Stimulated activated CD8-positive, alpha-beta memory T cell treated with anti-CD3 and anti-CD28 coated beads, Interleukin-15, amount 100 ng/mL, for 24 hours (primary cell): ENCODE measurements around the gene WFDC11.

ENCODE experiments used
- DNase-seq: peaks from one replicate; pipeline ENCODE4 v3.0.0-alpha.2; 2020; ENCODE audit warnings: low read depth

The WFDC11 gene

DNA sequence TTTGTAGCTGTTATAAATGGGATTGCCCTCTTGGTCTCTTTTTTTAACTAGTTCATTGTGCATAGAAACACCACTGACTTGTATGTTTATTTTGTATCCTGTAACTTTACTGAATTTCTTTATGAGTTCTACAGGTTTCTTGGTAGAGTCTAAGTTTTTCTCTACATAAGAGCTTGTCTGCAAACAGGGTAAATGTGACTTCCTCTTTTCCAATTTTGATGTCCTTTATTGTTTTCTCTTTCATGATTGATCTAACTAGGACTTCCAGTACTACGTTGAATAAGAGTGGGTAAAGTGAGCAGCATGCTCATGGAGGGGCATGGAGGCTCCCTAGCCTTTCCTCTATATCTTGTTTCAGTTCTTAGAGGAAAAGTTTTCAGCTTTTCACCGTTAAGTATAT, 43.5 kb downstream of the WFDC11 start:
- DNase-seq: no peak

DNA sequence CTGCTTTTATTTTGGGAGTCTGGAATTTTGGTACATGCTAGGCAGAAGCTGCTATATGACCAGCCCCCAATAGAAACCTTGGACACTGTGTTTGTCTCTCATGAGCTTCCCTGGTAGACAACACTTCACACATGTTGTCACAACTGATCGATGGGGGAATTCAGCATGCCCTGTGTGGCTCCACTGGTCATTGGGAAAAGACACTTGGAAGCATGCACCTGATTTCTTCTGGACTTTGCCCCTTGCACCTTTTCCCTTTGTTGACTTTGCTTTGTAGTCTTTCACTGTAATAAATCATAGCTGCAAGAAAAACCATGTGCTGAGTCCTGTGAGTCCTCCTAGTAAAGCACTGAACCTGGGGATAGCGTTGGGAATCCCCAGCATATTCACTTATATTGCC, 48.4 kb downstream of the WFDC11 start:
- no peak for DNase-seq

DNA sequence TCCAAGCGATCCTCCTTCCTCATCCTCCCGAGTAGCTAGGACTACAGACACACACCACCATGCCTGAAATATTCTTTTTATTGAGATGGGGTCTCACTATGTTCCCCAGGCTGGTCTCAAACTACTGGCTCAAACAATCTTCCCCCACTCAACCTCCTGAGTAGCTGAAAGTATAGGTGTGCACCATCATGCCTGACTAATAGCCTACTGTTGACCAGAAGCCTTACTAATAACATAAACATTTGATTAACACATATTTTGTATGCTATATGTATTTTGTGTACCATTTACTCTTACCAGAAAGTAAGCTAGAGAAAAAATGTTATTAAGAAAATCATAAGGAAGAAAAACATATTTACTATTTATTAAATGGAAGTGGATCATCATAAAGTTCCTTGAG, 52.4 kb downstream of the WFDC11 start:
- no peak for DNase-seq

DNA sequence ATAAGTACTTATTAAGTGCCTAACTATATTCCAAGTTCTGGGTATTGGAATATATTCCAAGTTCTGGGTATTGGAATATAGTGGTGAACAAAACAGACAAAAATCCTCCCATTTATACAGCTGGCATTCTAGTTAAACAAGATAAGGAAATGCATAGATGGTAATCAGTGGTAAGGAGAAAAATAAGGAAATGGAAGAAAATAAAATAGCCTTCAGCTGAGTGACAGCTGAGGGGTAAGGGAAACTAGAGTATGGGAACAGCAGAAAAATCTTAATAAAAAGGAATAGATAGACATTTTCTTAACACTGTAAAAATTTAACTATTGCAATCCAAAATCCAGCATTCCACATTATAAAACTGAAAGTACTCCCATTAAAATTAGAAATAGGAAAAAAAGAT, 57.7 kb downstream of the WFDC11 start:
- no peak for DNase-seq

DNA sequence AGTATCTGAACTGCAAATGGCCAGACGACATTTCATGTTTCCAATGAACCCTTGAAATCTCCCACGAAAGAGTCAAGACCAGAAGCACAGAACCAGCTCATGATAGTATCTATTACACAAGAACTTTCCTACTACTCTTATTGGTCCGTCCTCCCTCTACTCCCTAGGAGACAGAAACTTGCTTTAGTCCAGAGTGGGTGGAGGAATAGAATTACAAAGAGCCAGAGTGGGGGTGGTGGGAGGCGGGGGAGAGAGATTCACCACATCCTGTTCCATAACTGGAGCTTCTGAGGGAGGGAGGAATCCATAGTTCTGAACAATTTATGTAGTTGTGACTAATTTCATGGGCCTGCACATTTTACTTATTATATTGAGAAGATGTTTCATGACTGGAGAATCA, 59.0 kb downstream of the WFDC11 start:
- DNase-seq: no peak

DNA sequence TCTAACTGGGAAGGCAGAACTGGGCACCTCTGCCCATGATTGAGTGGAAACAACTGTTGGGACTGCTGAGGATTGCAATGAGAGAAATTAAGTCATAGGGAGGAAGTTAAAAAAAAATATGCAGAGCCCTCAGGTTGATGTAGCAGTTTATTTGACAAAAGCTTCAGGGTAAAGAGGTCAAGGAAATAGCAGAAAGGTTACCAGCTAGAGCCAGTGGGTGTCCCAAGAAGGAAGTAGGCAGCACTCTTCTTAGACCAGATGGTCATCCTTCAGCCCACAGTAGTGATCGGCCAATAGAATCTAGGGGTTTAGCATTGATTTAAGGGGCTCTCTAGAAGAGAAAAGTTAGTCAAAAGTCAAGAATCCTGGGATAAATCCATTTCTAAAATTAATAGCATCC, 62.2 kb downstream of the WFDC11 start:
- no peak for DNase-seq
